ENCODE data around the gene KIF18B. TPM values are rescaled to one million over a fixed set of nuclear protein-coding genes. Genes with fewer than 3 reads are reported as not detected.

KIF18B gene
- total and polyA plus RNA-seq, 2 of the 13 experiments (the other 11 are each of a cell fraction or from before 2014, with no cell fraction given) = 15.2 to 15.3 TPM

DNA sequence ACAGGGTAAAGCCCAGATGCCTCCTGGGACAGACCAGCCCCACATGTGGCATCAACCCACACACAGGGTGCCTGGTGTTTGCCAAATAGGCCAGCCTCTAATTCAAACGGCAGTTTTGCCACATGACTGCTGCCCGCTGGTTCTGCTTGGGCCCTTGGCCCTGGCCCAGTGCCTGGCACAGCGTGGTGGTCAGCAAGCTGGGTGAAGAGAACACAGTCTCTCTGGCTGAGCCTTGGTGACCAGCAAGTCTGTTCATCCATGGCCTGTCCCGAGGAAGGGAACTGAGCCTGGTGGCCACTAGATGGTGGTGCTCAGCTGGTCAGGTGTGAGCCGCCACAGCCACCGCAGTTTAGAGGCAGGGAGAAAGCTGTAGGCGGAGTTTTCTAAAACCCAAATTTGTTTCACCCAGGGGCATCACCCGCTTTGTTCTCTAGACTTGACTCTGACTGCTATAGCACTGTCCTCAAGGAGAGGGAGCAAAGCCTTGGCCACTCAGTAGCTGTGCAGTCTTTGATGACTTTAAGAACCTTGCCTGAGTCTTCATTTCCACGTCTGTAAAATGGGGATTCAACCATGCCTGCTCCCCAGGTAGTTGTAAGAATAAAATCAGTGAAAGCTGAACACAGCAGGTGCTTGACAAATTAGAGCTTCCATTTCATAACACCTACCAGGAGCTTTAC lies 27.5 kb downstream of the KIF18B start (continued):
- TF ChIP-seq ZNF382 (CRISPR knock-in tag; IDR thresholded peaks at IDR 0.05; ENCODE audit: borderline replicate concordance) (no peak), JUNB (CRISPR knock-in tag; IDR thresholded peaks at IDR 0.05; ENCODE audit: borderline replicate concordance) (no peak), HES4 (CRISPR knock-in tag; IDR thresholded peaks at IDR 0.05; ENCODE audit: borderline replicate concordance) (0 out of 2 replicates have a peak, but pooled peaks have one; percentile 8), KDM3A (CRISPR knock-in tag; IDR thresholded peaks at IDR 0.05; ENCODE audit: low read depth) (no peak), IKZF4 (CRISPR knock-in tag; IDR thresholded peaks at IDR 0.05; ENCODE audit: borderline replicate concordance, low read depth, not compliant biosample characterization) (no peak), ZFP82 (CRISPR knock-in tag; IDR thresholded peaks at IDR 0.05; ENCODE audit: borderline replicate concordance) (no peak), MTF2 (CRISPR knock-in tag; IDR thresholded peaks at IDR 0.05; ENCODE audit: borderline replicate concordance) (no peak), FOXK1 (CRISPR knock-in tag; IDR thresholded peaks at IDR 0.05; ENCODE audit: borderline replicate concordance, low read depth) (no peak), GABPB1 (CRISPR knock-in tag; IDR thresholded peaks at IDR 0.05) (no peak), HOMEZ (CRISPR knock-in tag; IDR thresholded peaks at IDR 0.05; ENCODE audit: low read depth) (no peak), RBM39 (IDR thresholded peaks at IDR 0.05; ENCODE audit: low read depth, low read length, poor library complexity, severe bottlenecking) (no peak), SAP130 (CRISPR knock-in tag; IDR thresholded peaks at IDR 0.05; ENCODE audit: low read depth) (peak; percentile 45; the same call in 1 of the 2 replicates), TEAD3 (CRISPR knock-in tag; optimal IDR thresholded peaks at IDR 0.05; ENCODE audit: borderline replicate concordance) (peak; percentile 39), ZNF446 (CRISPR knock-in tag; IDR thresholded peaks at IDR 0.05) (no peak), RAD21 (CRISPR knock-in tag; IDR thresholded peaks at IDR 0.05) (peak; percentile 94), ZNF180 (CRISPR knock-in tag; IDR thresholded peaks at IDR 0.05; ENCODE audit: borderline replicate concordance, low read depth) (no peak), ZNF749 (CRISPR knock-in tag; IDR thresholded peaks at IDR 0.05; ENCODE audit: borderline replicate concordance) (no peak), ZNF639 (CRISPR knock-in tag; conservative IDR thresholded peaks at IDR 0.05) (no peak), ZBTB43 (CRISPR knock-in tag; conservative IDR thresholded peaks at IDR 0.05) (no peak), ZFP36L1 (CRISPR knock-in tag; IDR thresholded peaks at IDR 0.05) (no peak), REXO4 (CRISPR knock-in tag; IDR thresholded peaks at IDR 0.05; ENCODE audit: borderline replicate concordance) (no peak), PLRG1 (conservative IDR thresholded peaks at IDR 0.05) (no peak)
- TF ChIP-seq, protein P1, sequence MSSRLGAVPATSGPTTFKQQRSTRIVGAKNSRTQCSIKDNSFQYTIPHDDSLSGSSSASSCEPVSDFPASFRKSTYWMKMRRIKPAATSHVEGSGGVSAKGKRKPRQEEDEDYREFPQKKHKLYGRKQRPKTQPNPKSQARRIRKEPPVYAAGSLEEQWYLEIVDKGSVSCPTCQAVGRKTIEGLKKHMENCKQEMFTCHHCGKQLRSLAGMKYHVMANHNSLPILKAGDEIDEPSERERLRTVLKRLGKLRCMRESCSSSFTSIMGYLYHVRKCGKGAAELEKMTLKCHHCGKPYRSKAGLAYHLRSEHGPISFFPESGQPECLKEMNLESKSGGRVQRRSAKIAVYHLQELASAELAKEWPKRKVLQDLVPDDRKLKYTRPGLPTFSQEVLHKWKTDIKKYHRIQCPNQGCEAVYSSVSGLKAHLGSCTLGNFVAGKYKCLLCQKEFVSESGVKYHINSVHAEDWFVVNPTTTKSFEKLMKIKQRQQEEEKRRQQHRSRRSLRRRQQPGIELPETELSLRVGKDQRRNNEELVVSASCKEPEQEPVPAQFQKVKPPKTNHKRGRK (CRISPR knock-in tag; IDR thresholded peaks at IDR 0.05) = no peak
- TF ChIP-seq, protein P2, sequence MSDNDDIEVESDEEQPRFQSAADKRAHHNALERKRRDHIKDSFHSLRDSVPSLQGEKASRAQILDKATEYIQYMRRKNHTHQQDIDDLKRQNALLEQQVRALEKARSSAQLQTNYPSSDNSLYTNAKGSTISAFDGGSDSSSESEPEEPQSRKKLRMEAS (IDR thresholded peaks at IDR 0.05) = no peak
